DMS153 treated with DMSO at 0.1 percent for 48 hours (cell line): ENCODE measurements around the gene DTL.

ENCODE experiments used
- DNase-seq: peaks from one replicate; lab custom pipeline; 2025; ENCODE audit not compliant: unreplicated experiment; lab: John Stamatoyannopoulos, UW

Gene DTL

DNA sequence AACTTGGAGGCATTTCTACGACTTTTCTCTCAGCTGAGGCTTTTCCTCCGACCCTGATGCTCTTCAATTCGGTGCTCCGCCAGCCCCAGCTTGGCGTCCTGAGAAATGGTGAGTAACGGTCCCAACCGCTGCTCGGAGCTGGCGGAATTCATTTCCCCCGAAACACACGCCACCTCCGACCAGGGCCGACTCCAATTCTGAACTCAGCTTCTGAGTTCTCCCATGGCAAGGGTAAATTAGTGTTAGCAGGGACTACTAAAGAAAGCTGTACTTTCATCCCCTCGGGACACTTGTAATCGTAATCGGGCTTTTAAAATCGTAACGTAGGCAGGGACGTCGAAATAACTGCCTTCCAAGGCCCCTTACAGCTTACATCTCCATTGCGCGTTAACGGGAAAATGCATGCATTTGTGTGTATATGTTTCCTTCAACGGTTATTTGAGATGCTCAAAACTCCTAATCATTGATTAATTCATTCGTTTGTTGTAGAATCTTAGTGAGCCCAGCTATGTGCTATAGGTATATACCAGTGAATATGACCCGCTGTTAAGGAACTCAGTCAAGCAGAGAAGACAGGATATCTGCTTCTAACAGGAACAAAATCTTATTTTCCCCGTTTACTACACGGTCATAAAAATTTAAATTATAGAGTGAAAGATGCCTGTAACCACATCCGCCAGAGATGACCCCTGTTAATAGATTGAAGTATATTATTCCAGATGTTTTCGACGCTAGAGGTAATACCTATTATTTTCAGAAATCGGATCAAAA, 472 bp downstream of the DTL start:
- DNase-seq, result no peak

- DNase-seq, result no peak
Observed at GRCh38 chr1:212037900-212038299, 2.4 kb downstream of the DTL start.

DNA sequence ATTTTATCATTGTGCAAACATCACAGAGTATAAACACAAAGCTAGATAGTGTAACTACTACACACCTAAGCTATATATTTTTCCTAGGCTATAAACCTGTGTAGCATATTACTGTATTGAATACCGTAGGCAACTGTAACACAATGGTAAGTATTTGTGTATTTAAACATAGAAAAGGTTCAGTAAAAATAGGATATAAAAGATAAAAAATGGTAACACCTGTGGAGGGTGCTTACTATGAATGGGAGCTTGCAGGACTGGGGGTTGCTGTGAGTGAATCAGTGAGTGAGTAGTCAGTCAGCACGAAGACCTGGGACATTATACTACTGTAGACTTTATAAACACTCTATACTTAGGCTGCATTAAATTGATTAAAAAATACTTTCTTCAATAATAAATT, 4.1 kb downstream of the DTL start:
- DNase-seq, result no peak

GRCh38 chr1:212040629-212041412, 5.3 kb downstream of the DTL start:
- DNase-seq, result no peak

DNA sequence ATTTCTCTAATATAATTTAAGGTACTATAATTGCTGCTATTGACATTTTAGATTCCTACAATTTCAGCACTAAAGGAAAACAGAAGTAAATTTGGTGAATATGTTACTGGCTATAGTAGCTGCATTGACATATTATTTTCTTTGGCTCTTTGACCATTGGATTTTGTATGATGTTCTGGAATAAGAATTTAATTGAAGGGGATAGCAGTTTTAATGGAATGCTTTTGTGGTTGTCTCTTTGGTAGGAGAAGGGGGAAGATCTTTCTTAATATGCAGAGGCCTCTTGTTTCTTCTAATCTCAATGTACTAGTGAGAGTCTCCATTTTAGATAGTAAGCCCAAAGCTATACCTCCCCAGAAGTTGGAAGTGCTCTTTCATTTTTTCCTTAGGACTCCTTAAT, 6.9 kb downstream of the DTL start:
- no peak for DNase-seq

GRCh38 chr1:212044851-212045250, 9.3 kb downstream of the DTL start:
- no peak for DNase-seq

DNA sequence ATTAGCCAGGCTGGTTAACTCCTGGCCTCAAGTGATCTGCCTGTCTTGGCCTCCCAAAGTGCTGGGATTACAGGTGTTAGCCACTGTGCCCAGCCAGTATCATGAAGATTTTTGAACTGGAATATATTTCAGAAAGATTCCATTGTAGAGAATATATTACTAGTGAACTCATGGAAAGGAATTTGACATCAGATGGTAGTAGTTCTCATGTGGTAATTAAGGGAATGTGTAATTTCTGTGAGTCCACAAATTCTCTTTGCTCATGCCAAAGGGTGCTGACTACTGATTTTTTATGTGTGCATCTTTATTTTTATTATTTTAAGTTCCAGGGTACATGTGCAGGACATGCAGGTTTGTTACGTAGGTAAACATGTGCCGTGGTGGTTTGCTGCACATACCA, 10.4 kb downstream of the DTL start:
- no peak for DNase-seq

DNA sequence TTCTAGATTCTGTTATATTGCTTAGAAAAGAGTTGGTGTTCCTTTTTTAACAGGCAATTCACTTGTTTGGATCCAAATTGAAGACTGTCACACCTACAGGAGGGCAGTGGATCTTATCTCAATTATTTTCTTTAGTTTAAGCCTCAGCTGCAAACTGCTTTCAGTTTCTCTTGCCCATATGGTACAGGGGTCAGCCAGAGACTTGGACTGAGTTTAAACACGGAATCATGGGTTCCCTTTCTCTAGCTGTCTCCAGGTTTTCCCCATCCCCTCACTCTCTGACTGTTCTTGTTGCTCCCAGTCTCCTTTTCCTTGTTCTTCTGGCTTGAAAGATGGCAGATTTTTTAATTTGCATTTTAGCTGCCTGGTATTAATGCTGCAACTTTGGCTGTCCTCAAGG, 18.4 kb downstream of the DTL start:
- DNase-seq, result no peak

DNA sequence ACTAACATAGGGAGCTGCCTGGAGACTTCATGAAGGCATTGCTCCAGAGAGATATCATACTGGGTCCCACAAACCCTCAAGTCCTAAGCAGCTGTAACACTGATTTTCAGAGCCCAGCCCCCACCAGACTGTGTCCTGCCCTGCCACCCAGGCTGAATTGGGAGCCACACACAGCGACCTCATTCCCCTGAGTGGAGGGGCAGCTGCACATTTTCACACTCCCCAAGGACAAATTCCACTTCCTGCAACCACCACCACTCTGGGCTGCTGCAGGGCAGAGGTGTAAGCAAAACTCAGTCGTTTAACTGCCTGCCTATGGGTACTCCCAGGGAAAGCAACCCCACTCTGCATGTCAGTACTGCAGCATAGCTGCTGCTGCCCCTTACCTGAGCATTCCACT, 19.8 kb downstream of the DTL start:
- no peak for DNase-seq

- no peak for DNase-seq
Observed at GRCh38 chr1:212060632-212061472, 25.3 kb downstream of the DTL start.

DNA sequence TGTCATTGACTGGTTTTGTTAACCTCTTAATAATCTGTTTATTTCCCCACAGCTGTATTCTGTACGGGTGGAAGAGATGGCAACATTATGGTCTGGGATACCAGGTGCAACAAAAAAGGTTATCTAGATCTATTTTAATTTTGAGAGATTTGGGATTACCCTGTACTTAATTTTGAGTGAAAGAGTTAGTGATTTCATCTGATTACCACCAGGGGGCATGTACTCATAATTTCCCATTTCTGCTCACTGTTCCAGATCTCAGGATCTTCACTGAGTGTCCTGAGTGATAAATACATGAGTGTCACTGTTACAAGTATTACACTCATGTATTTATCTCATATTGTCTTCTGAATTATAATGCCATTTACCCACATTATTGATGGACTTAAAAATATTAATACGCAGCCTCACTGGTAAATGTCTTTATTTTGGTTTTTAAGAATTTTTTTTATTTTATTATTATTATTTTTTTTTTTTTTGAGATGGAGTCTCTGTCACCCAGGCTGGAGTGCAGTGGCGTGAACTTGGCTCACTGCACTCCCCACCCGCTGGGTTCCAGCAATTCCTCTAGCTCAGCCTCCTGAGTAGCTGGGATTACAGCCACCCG, 27.4 kb downstream of the DTL start:
- peak; percentile 44 for DNase-seq

DNA sequence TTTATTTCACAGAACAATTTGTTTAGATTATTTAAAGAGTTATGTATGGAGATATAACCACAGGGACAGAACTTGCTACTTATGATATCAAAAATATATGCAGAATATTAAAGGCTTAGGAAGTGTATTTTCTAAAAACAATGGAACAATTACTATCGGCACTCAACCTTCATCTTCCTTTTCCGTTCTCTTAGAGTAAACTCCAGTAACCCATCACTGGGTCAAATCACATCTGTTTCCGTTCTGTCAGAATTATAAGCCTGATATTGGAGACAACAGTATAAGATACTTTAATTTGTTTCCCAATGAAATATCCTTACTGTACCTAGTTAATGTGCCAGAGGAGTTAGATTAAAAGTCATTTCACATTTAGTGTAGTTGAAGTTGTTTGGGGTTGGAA, 32.2 kb downstream of the DTL start:
- no peak for DNase-seq

DNA sequence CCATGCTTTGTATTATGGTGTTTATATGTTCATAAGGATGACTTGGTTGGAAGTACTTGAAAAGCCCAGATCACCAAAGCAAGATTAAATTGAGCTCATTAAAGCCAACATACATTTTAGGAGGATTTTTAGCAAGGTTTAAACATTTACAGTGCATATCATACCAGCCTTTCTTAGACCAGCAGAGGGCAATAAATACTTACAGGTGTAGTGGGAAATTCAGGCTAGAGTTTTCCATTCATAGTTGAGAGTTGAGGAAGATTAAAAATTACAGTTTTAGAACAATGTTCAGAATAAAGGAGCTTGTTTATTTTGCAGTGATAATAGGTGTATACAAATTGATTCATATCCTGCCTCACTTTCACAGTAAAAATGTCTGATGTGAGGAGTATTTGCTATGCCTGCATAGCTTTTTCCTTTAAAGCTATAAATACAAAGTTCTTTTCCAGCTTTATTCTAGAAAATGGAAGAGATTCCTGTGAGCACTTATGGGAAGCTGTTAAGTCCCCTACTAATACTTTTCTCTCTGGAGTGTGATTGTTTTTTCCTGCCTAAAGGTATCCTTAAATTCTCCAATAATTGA, 35.3 kb downstream of the DTL start:
- DNase-seq, result peak; percentile 41

GRCh38 chr1:212072047-212072446, 36.5 kb downstream of the DTL start:
- DNase-seq, result no peak

DNA sequence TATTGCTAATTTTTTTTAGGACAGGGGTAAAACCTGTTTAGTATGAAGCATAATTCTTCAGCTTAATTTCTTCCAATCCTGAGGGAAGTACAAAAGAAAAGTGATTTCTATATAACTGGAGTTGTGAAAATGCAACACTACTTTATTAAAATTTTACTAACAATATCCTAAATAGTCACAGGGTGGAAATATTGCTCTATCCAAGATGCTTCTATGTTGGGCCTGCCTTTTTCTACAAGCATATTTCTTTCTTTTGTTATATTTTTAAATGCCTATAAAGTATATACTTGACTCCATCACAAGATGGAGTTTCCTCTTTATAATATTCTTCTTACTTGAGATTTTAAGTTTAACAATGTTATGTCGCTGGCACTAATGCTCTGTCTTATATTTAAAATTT, 37.9 kb downstream of the DTL start:
- DNase-seq, result no peak

- DNase-seq, result no peak
Observed at GRCh38 chr1:212074313-212074712, 38.8 kb downstream of the DTL start.

DNA sequence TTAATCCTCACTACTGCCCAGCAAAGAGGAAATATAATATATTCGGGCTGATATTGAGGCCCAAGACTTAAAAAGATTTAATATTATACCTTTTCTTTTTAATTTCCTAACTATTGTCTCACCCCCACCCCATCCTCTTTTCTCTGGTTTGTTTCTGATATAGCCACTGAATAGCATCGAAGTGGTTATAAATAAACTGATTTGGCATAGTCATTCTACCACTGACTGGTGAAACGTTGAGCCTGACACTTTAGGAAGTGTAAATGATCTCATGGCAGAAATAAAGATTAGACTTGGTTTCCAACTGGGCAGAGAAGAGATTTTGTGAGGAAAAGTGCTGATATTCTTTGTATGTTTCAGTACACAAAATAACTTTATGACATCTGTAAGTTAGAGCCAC, 39.3 kb downstream of the DTL start:
- no peak for DNase-seq

DNA sequence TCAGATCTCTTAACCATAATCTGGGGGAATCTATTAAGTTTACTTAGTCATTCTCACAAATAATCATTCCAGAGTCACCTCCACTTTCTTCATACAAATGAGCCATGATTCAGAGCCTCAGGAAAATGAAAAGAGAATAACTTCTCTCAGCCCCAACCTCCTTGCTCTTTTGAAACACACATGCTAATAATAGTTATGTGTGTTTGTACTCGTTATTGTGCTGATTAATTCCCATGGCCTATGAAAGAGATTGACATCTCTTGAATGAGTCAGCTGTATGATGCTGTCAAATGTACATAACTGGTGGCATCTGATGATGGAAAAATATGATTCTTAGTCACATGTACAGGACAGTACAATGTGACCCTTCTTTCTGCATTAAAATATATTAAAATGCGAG, 41.5 kb downstream of the DTL start:
- no peak for DNase-seq

DNA sequence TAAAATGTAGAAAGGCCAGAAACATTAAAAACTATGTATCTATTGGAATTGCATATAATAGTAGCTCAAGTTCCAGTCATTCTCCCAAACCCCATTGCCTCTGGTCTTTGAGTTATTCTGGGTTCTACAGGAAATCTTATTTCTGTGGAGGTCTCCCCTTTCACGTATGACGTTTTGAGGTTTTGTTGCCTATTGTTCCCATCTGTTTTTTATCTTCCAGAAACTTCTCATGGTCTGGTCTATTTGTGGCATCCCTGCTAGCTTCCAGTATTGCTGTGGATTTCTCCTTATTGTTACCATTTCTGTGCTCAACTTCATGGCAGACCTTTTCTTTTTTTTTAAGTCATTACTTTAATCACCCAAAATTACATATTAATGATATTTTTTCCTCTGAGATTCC, 43.3 kb downstream of the DTL start:
- no peak for DNase-seq

DNA sequence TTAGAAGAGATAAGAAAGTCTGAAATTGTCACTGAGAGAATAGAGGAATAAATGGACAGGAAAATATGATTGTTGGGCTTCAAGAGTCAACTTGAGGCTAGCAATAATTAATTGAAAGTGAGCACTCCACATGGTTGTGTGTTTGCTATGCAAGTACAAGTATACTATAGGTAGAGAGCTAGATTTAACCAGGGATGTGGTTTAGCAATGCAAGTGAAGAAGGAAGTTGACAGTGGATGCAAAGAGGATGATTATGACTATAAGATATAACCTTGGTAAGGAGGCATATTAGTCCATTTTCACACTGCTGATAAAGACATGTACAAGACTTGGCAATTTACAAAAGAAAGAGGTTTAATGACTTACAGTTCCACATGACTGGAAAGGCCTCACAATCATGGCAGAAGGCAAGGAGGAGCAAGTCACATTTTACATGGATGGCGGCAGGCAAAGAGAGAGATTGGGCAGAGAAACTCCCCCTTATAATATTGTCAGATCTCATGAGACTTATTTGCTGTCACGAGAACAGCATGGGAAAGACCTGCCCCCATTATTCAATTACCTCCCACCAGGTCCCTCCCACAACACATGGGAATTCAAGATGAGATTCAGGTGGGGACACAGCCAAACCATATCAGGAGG, 47.3 kb downstream of the DTL start:
- no peak for DNase-seq
